H1 (cell line): Measurements from ENCODE around the gene KDM6A.

ENCODE experiments used
- CEBPB ChIP-seq: IDR thresholded peaks from 2 replicates; pipeline ENCODE4 v1.6.1; 2012; ENCODE audit warnings: low read depth, low read length
- EZH2 ChIP-seq: fragments of 200-600 bp; sonication (generic); IDR thresholded peaks from 2 replicates; pipeline ENCODE4 v1.7.1; 2012; ENCODE audit warnings: low read depth, mild to moderate bottlenecking, moderate library complexity, low read length, inconsistent platforms; ENCODE audit not compliant: severe bottlenecking
- JUND ChIP-seq: IDR thresholded peaks from 2 replicates; pipeline ENCODE4 v1.6.1; 2011; ENCODE audit warnings: mild to moderate bottlenecking, improper control_type of control experiment, low read length
- MAX ChIP-seq: IDR thresholded peaks from 2 replicates; pipeline ENCODE4 v1.6.1; 2012; ENCODE audit warnings: inconsistent platforms
- POLR2AphosphoS5 ChIP-seq: IDR thresholded peaks from 2 replicates; pipeline ENCODE4 v1.6.1; 2011; ENCODE audit warnings: low read depth, low read length
- RFX5 ChIP-seq: IDR thresholded peaks from 2 replicates; pipeline ENCODE4 v1.6.1; 2011; ENCODE audit warnings: low read depth, low read length, improper control_type of control experiment, borderline replicate concordance
- SP4 ChIP-seq: IDR thresholded peaks from 2 replicates; pipeline ENCODE4 v1.6.1; 2012; ENCODE audit warnings: low read length, inconsistent platforms
- TCF12 ChIP-seq: IDR thresholded peaks from 2 replicates; pipeline ENCODE4 v1.6.1; 2011; ENCODE audit warnings: low read depth, mild to moderate bottlenecking, low read length
- YY1 ChIP-seq: IDR thresholded peaks from 2 replicates; pipeline ENCODE4 v1.6.1; 2011; ENCODE audit warnings: low read depth, mild to moderate bottlenecking, low read length

- TF ChIP-seq POLR2AphosphoS5, result no peak
- no peak for TF ChIP-seq JUND
- TF ChIP-seq EZH2, result no peak
- no peak for TF ChIP-seq SP4
- no peak for TF ChIP-seq RFX5
- TF ChIP-seq TCF12, result no peak
- peak; percentile 70; the same call in 1 of the 2 replicates for TF ChIP-seq YY1
- no peak for TF ChIP-seq CEBPB
- no peak for TF ChIP-seq MAX
Observed at GRCh38 chrX:44871931-44872820, 812 bp upstream of the KDM6A start.
